ENCODE data around the gene SGCA. TPM values are rescaled to one million over a fixed set of nuclear protein-coding genes. Genes with fewer than 3 reads are reported as not detected.

The SGCA gene
- total RNA-seq, 1 donor from 2014 or later = 23.5 TPM

GRCh38 chr17:50221864-50222545 is 56.2 kb downstream of the SGCA start:
- DNase-seq (ENCODE audit: low spot score) = no peak

DNA sequence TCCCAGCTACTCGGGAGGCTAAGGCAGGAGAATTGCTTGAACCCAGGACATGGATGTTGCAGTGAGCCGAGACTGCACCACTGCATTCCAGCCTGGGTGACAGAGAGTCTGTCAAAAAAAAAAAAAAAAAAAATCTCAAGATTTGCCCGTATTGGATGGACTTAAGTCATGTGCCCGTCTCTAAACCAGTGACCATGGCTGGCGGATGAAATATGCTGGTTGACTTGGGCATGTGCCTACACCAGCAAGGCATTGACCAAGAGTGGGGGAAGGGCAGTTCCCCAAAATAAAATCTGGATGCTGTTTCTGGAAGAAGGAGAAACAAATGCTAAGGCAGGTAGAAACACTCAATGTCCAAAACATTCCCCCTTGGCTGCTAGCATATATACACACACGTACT is 57.1 kb downstream of the SGCA start:
- DNase-seq (ENCODE audit: low spot score) = no peak

Other genes with a start within 250 kb of the SGCA start
- gene DLX4, start 196.8 kb upstream of the SGCA start, total RNA-seq = not detected
- 0.26 TPM for gene DLX3, start 170.8 kb upstream of the SGCA start, total RNA-seq
- gene ITGA3, start 109.9 kb upstream of the SGCA start, total RNA-seq = 134 TPM
- gene PDK2, start 70.7 kb upstream of the SGCA start, total RNA-seq = 64.7 TPM
- 8.8 TPM for gene SAMD14, start 35.8 kb upstream of the SGCA start, total RNA-seq
- 61.5 TPM for gene PPP1R9B, start 15.3 kb upstream of the SGCA start, total RNA-seq
- gene COL1A1, start 35.6 kb downstream of the SGCA start, total RNA-seq = 421 TPM
- gene TMEM92, start 108.5 kb downstream of the SGCA start, total RNA-seq = 27.2 TPM
- 37.0 TPM for gene XYLT2, start 180.1 kb downstream of the SGCA start, total RNA-seq
- 55.5 TPM for gene MRPL27, start 207.2 kb downstream of the SGCA start, total RNA-seq
- gene EME1, start 207.2 kb downstream of the SGCA start, total RNA-seq = 1.4 TPM
- 71.2 TPM for gene LRRC59, start 231.5 kb downstream of the SGCA start, total RNA-seq

Data from mucosa of gallbladder (tissue), 1 donor.